A549 (cell line): ENCODE measurements around the gene GALNT15. TPM values are rescaled to one million over a fixed set of nuclear protein-coding genes. Genes with fewer than 3 reads are reported as not detected.
A peak's percentile ranks its signal among the peaks of the same experiment; 100 is the strongest.

Experiments used
- ATAC-seq, 2 experiments: fragments of 200-7000 bp in 1 of 2; fragments of >200 bp in 1 of 2; cut with Nextera tagmentation in 1 of 2; cut with Tn5 transposase in 1 of 2; 3 replicates each; pipeline versions ENCODE4 v1.8.0 to v1.9.1; 2018 to 2020; ENCODE audit warnings: mild to moderate bottlenecking in 1 of 2, moderate library complexity in 1 of 2
- CTCF ChIA-PET: fragments of 300-600 bp; sonication (Branson Sonifier 250); formaldehyde crosslinking; extraction: SDS; loops from one replicate; lab custom pipeline; 2021; ENCODE audit warnings: antibody characterized with exemption, inconsistent platforms; lab: Yijun Ruan, JAX
- POLR2A ChIA-PET: fragments of 350-600 bp; formaldehyde crosslinking; extraction: SDS; loops from one replicate; lab custom pipeline; 2021; ENCODE audit warnings: antibody characterized with exemption, inconsistent platforms; lab: Yijun Ruan, JAX
- DNase-seq, 2 experiments: peaks; one replicate each; pipeline versions ENCODE4 v3.0.0 to v3.0.0-alpha.2; 2011 to 2016; ENCODE audit warnings: low read depth in 1 of 2, low spot score in 1 of 2
- FAIRE-seq: peaks from 2 replicates; lab custom pipeline; 2011; peaks lifted over from hg19 to GRCh38; lab: Jason Lieb, UNC
- H3K27ac ChIP-seq, 2 experiments: fragments of >200 bp; sonication (Bioruptor Twin); formaldehyde crosslinking; 3 replicates each; pipeline ENCODE4 v1.5.1; 2016 to 2017
- H3K4me1 ChIP-seq: fragments of >200 bp; sonication (Bioruptor Twin); formaldehyde crosslinking; 3 replicates; pipeline ENCODE4 v1.6.1; 2016
- H3K4me2 ChIP-seq: fragments of >200 bp; sonication (Bioruptor Twin); formaldehyde crosslinking; 3 replicates; pipeline ENCODE4 v1.6.1; 2016
- H3K4me3 ChIP-seq: fragments of >200 bp; sonication (Bioruptor Twin); formaldehyde crosslinking; 3 replicates; pipeline ENCODE4 v1.5.1; 2016
- H3K9me3 ChIP-seq: fragments of >200 bp; sonication (Bioruptor Twin); formaldehyde crosslinking; 3 replicates; pipeline ENCODE4 v1.6.1; 2016
- ATOH8 ChIP-seq: fragments of 250-450 bp; sonication (Bioruptor Pico); IDR thresholded peaks from 2 replicates; pipeline ENCODE4 v1.5.0; 2020; ENCODE audit warnings: low read depth, mild to moderate bottlenecking, moderate library complexity
- BHLHE40 ChIP-seq: IDR thresholded peaks from 2 replicates; pipeline ENCODE4 v1.6.1; 2012; ENCODE audit warnings: low read depth, low read length, inconsistent platforms
- CHD2 ChIP-seq: fragments of 150-350 bp; IDR thresholded peaks from 2 replicates; pipeline ENCODE4 v1.6.1; 2014; ENCODE audit warnings: low read length; ENCODE audit not compliant: partially characterized antibody
- E2F6 ChIP-seq: IDR thresholded peaks from 2 replicates; pipeline ENCODE4 v1.6.1; 2012; ENCODE audit warnings: low read depth, borderline replicate concordance
- FOSB ChIP-seq: fragments of 250-450 bp; sonication (Bioruptor Pico); IDR thresholded peaks from 2 replicates; pipeline ENCODE4 v1.5.0; 2020; ENCODE audit warnings: mild to moderate bottlenecking, moderate library complexity
- GATA3 ChIP-seq: IDR thresholded peaks from 2 replicates; pipeline ENCODE4 v1.6.1; 2012; ENCODE audit warnings: borderline replicate concordance
- HDAC2 ChIP-seq: fragments of 200-600 bp; sonication (generic); IDR thresholded peaks from 2 replicates; pipeline ENCODE4 v1.6.1; 2016
- HES2 ChIP-seq: fragments of >200 bp; sonication (Bioruptor Twin); formaldehyde crosslinking; IDR thresholded peaks from 2 replicates; pipeline ENCODE4 v1.6.1; 2016
- KDM5A ChIP-seq: fragments of 200-600 bp; sonication (generic); IDR thresholded peaks from 2 replicates; pipeline ENCODE4 v1.6.1; 2016; ENCODE audit warnings: antibody characterized with exemption, mild to moderate bottlenecking
- MAFK ChIP-seq: fragments of 450-650 bp; IDR thresholded peaks from 2 replicates; pipeline ENCODE4 v1.6.1; 2014; ENCODE audit not compliant: partially characterized antibody
- MAX ChIP-seq: IDR thresholded peaks from 2 replicates; pipeline ENCODE4 v1.6.1; 2012
- MAZ ChIP-seq: fragments of 150-350 bp; IDR thresholded peaks from 2 replicates; pipeline ENCODE4 v1.6.1; 2014; ENCODE audit warnings: antibody characterized with exemption, low read depth, low read length, borderline replicate concordance
- MYC ChIP-seq: IDR thresholded peaks from 2 replicates; pipeline ENCODE4 v1.6.1; 2012; ENCODE audit warnings: mild to moderate bottlenecking, inconsistent platforms, low read length, improper control_type of control experiment, borderline replicate concordance
- NPAS2 ChIP-seq: fragments of 250-450 bp; sonication (Bioruptor Pico); IDR thresholded peaks from 2 replicates; pipeline ENCODE4 v1.8.0; 2022; ENCODE audit warnings: mild to moderate bottlenecking, moderate library complexity, borderline replicate concordance
- PBX3 ChIP-seq: IDR thresholded peaks from 2 replicates; pipeline ENCODE4 v1.6.1; 2012
- PHF8 ChIP-seq: fragments of 200-600 bp; sonication (generic); IDR thresholded peaks from 2 replicates; pipeline ENCODE4 v1.6.1; 2016; ENCODE audit warnings: low read depth, mild to moderate bottlenecking, antibody characterized with exemption, moderate library complexity, borderline replicate concordance
- POLR2A ChIP-seq: IDR thresholded peaks from 2 replicates; pipeline ENCODE4 v1.6.1; 2012; ENCODE audit warnings: mild to moderate bottlenecking, low read length
- RARB ChIP-seq: fragments of 250-450 bp; sonication (Bioruptor Pico); IDR thresholded peaks from 2 replicates; pipeline ENCODE4 v1.8.0; 2021; ENCODE audit warnings: mild to moderate bottlenecking, moderate library complexity
- RFX5 ChIP-seq: fragments of 450-650 bp; IDR thresholded peaks from 2 replicates; pipeline ENCODE4 v1.7.1; 2014; ENCODE audit warnings: antibody characterized with exemption, mild to moderate bottlenecking, moderate library complexity
- RNF2 ChIP-seq: fragments of 200-600 bp; sonication (generic); IDR thresholded peaks from 2 replicates; pipeline ENCODE4 v1.6.1; 2016; ENCODE audit warnings: low read depth, mild to moderate bottlenecking, antibody characterized with exemption, moderate library complexity, borderline replicate concordance
- SMC3 ChIP-seq: fragments of >200 bp; sonication (Bioruptor Twin); formaldehyde crosslinking; IDR thresholded peaks from 3 replicates; pipeline ENCODE4 v1.6.1; 2018; ENCODE audit warnings: inconsistent platforms
- SREBF2 ChIP-seq: fragments of 450-650 bp; IDR thresholded peaks from 2 replicates; pipeline ENCODE4 v1.6.1; 2014; ENCODE audit warnings: mild to moderate bottlenecking, moderate library complexity
- ZC3H11A ChIP-seq: fragments of 450-650 bp; IDR thresholded peaks from 2 replicates; pipeline ENCODE4 v1.6.1; 2014; ENCODE audit warnings: antibody characterized with exemption, mild to moderate bottlenecking
- ZFP36 ChIP-seq: fragments of 450-650 bp; IDR thresholded peaks from 2 replicates; pipeline ENCODE4 v1.6.1; 2014; ENCODE audit warnings: borderline replicate concordance; ENCODE audit not compliant: partially characterized antibody
- ZSCAN20 ChIP-seq: fragments of 250-450 bp; sonication (Bioruptor Pico); IDR thresholded peaks from 2 replicates; pipeline ENCODE4 v1.8.0; 2022; ENCODE audit warnings: mild to moderate bottlenecking, moderate library complexity
- WGBS: methylation state at CpG from one replicate; pipeline ENCODE4 v1.1.6; 2017; ENCODE audit errors: missing lambda C conversion rate; 5-methylcytosine and 5-hydroxymethylcytosine counted together
- polyA plus RNA-seq, 4 experiments: library from polyadenylated mRNA; depleted of rRNA in 3 of 4; stranded (reverse); fragments of >200 nt; fragmentation: RNase III in 1 of 4; extraction: RNeasy Plus Mini Kit Qiagen cat#74134 plus additional on column Dnase treatment in 1 of 4; gene quantifications; 2 replicates in 3 of 4; 3 replicates in 1 of 4; pipeline ENCODE4 v1.2.3, GENCODE V29; 2011 to 2017

The GALNT15 gene
- polyA plus RNA-seq, 2 of the 4 experiments (the other 2 are of a cell fraction), result 0.04 TPM; not detected in 1

- FAIRE-seq (no peak), ATAC-seq (no peak), DNase-seq (no peak)
- TF ChIP-seq MYC, result no peak
- no peak for TF ChIP-seq BHLHE40
- TF ChIP-seq ATOH8 (CRISPR knock-in tag), result no peak
- no peak for TF ChIP-seq ZC3H11A
- TF ChIP-seq E2F6, result no peak
- TF ChIP-seq PBX3, result no peak
- TF ChIP-seq NPAS2 (CRISPR knock-in tag), result no peak
- TF ChIP-seq FOSB (CRISPR knock-in tag), result no peak
- TF ChIP-seq MAFK, result no peak
- TF ChIP-seq MAX, result no peak
- no peak for TF ChIP-seq GATA3
- no peak for TF ChIP-seq RFX5
- no peak for TF ChIP-seq SMC3
- no peak for TF ChIP-seq SREBF2
- TF ChIP-seq PHF8, result no peak
- TF ChIP-seq RNF2, result no peak
- 79% methylated on average over 1 of the region's 1 CpG for WGBS
- Histone ChIP-seq H3K4me1 (peaks cover 18% of the 10 kb centered on the region), H3K27ac (no peak overlapping the region), H3K4me2 (no peak overlapping the region), H3K9me3 (peaks cover 25% of the 10 kb centered on the region; the same call in 1 of the 3 replicates), H3K4me3 (no peak overlapping the region)
- ChIA-PET POLR2A (no interaction called here), CTCF (interaction anchor here (1.1 to 3.3 kb wide), 4 partner anchors 9 to 101 kb away, joined by 3 to 12 read pairs (median 4); no protein-coding TSS in a partner anchor)
These were observed 24.2 kb upstream of the GALNT15 start for GRCh38 chr3:16150285-16150684.

- H3K4me3 ChIP-seq, result no peak overlapping the region
- ATAC-seq (no peak), FAIRE-seq (no peak), DNase-seq (peak in 1 of 2 experiments; percentile 19)
- H3K27ac ChIP-seq, result no peak overlapping the region
- peaks cover 25% of the 10 kb centered on the region; the same call in 1 of the 3 replicates for H3K9me3 ChIP-seq
- POLR2A ChIA-PET, result no interaction called here
- CTCF ChIA-PET, result interaction anchor here (1.1 to 3.3 kb wide), 4 partner anchors 10 to 102 kb away, joined by 3 to 12 read pairs (median 4); no protein-coding TSS in a partner anchor
- H3K4me2 ChIP-seq, result no peak overlapping the region
- TF ChIP-seq HES2, result no peak
- TF ChIP-seq RNF2, result no peak
- TF ChIP-seq KDM5A, result no peak
- TF ChIP-seq RARB (CRISPR knock-in tag), result no peak
- no peak for TF ChIP-seq ZSCAN20 (CRISPR knock-in tag)
- no peak for TF ChIP-seq ZC3H11A
- TF ChIP-seq CHD2, result no peak
- TF ChIP-seq ZFP36, result no peak
- no peak for TF ChIP-seq RFX5
- TF ChIP-seq E2F6, result no peak
- no peak for TF ChIP-seq POLR2A
- no peak for TF ChIP-seq HDAC2
- no peak for TF ChIP-seq MAZ
- peaks cover 18% of the 10 kb centered on the region for H3K4me1 ChIP-seq
- WGBS, result 67% methylated on average over 4 of the region's 4 CpGs
These were observed 23.4 kb upstream of the GALNT15 start for GRCh38 chr3:16151109-16151508.
